Neural progenitor cell (in vitro differentiated cells): ENCODE results near the gene ITPR1.

Experiments used
- EZH2phosphoT487 ChIP-seq: fragments of 200-600 bp; sonication (generic); IDR thresholded peaks from 2 replicates; pipeline ENCODE4 v1.6.1; 2017; ENCODE audit warnings: antibody characterized with exemption
- TF ChIP-seq, protein P1 (sequence below): fragments of 200-600 bp; sonication (generic); IDR thresholded peaks from 2 replicates; pipeline ENCODE4 v1.5.1; 2017; ENCODE audit warnings: antibody characterized with exemption, mild to moderate bottlenecking

DNA sequence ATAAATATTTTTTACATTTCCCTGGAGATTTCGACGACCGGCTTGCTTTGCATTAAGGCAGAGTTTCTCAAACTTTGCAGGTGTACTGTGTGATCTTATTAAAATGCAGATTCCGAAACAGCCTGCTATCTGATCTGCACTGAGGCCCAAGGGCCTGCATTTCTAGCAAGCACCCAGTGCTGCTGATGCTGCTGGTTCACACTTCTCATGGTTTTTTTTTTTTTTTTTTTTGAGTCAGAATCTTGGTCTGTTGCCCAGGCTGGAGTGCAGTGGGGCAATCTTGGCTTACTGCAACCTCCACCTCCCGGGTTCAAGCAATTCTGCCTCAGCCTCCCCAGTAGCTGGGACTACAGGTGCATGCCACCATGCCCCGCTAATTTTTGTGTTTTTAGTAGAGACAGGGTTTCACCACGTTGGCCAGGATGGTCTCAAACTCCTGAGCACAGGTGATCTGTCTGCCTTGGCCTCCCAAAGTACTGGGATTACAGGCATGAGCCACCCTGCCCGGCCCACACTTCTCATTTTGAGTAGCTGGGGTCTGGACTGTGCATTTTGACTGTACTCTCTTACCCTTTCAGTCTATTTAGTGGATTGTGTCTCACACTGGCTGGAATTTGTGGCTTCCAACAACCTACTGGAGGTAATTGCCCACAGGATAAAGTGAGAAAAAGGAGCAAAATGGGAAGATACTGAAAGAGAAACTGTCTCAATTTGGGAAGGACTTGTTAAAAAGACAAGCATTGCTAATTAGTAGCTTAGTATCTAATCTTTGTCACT is 94.1 kb downstream of the ITPR1 start:
- TF ChIP-seq, protein P1, sequence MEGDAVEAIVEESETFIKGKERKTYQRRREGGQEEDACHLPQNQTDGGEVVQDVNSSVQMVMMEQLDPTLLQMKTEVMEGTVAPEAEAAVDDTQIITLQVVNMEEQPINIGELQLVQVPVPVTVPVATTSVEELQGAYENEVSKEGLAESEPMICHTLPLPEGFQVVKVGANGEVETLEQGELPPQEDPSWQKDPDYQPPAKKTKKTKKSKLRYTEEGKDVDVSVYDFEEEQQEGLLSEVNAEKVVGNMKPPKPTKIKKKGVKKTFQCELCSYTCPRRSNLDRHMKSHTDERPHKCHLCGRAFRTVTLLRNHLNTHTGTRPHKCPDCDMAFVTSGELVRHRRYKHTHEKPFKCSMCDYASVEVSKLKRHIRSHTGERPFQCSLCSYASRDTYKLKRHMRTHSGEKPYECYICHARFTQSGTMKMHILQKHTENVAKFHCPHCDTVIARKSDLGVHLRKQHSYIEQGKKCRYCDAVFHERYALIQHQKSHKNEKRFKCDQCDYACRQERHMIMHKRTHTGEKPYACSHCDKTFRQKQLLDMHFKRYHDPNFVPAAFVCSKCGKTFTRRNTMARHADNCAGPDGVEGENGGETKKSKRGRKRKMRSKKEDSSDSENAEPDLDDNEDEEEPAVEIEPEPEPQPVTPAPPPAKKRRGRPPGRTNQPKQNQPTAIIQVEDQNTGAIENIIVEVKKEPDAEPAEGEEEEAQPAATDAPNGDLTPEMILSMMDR, result no peak
- TF ChIP-seq EZH2phosphoT487, result no peak
